GM12892 (cell line): ENCODE data around the gene BCAN.

Source experiments
- POLR2AphosphoS5 ChIP-seq: IDR thresholded peaks from 2 replicates; pipeline ENCODE4 v1.6.1; 2011; ENCODE audit warnings: low read depth, low read length, control low read depth
- TAF1 ChIP-seq: IDR thresholded peaks from 2 replicates; pipeline ENCODE4 v1.6.1; 2011; ENCODE audit warnings: low read depth, mild to moderate bottlenecking, control low read depth, low read length, borderline replicate concordance

- TF ChIP-seq TAF1 (no peak), POLR2AphosphoS5 (no peak)
Measured at GRCh38 chr1:156658496-156658895, 16.6 kb downstream of the BCAN start.
